SK-MEL-5 (cell line): Measurements from ENCODE around the gene GOLGA8B. TPM values are rescaled to one million over a fixed set of nuclear protein-coding genes. Genes with fewer than 3 reads are reported as not detected.
"Not testable (repeated sequence)": the region's sequence is repeated elsewhere in the genome, so short reads cannot be mapped to it uniquely, and the experiment has no call there.

ENCODE experiments used
- DNase-seq: peaks from one replicate; pipeline ENCODE4 v3.0.0-alpha.2; 2016; ENCODE audit warnings: low read depth, low spot score
- in situ Hi-C: cut with HindIII; loops from 2 replicates; pipeline ENCODE4 v1.10.0; 2016; ENCODE audit warnings: low sequenced_read_pairs, high pct_unique_total_duplicates, low pct_unique_long_range_greater_than_20kb
- polyA plus RNA-seq, 2 experiments: library from polyadenylated mRNA; depleted of rRNA; stranded (reverse); fragments of >200 nt; gene quantifications; 2 replicates each; pipeline ENCODE4 v1.2.3, GENCODE V29; 2015
- total RNA-seq: library from RNA; depleted of rRNA; stranded (reverse); fragments of >200 nt; shearing (Covaris generic); gene quantifications from 2 replicates; pipeline ENCODE4 v1.2.3, GENCODE V29; 2014; rRNA removed

Gene GOLGA8B
- total RNA-seq: 21.1 and 22.8 TPM in 2 replicates
- 11.5 and 17.2 TPM in 2 replicates for polyA plus RNA-seq (2015; cell fraction: cytosol; rRNA removed)
- 662 and 692 TPM in 2 replicates for polyA plus RNA-seq (2015; cell fraction: nucleus; rRNA removed)

- in situ Hi-C loops: no loop called here
- peak; percentile 55 for DNase-seq
Observed at GRCh38 chr15:34583399-34584329, at the start of gene GOLGA8B. TSS of gene GOLGA8B (minus strand) at chr15:34583651. CDS start at chr15:34535912, 47,739 bp downstream.

- DNase-seq, in situ Hi-C loops: not testable (repeated sequence)
Observed at GRCh38 chr15:34633165-34633564, 49.7 kb upstream of the GOLGA8B start.

- no peak for DNase-seq
- in situ Hi-C loops: no loop called here
Observed at GRCh38 chr15:34628577-34629152, 45.2 kb upstream of the GOLGA8B start.

- in situ Hi-C loops: no loop called here
- DNase-seq: no peak
Observed at GRCh38 chr15:34625007-34625406, 41.6 kb upstream of the GOLGA8B start.

GRCh38 chr15:34621675-34622074 is 38.2 kb upstream of the GOLGA8B start:
- in situ Hi-C loops: no loop called here
- peak; percentile 62 for DNase-seq

GRCh38 chr15:34620814-34621213 is 37.4 kb upstream of the GOLGA8B start:
- in situ Hi-C loops: no loop called here

GRCh38 chr15:34620142-34620541 is 36.7 kb upstream of the GOLGA8B start:
- no peak for DNase-seq
- in situ Hi-C loops: no loop called here

More at GRCh38 chr15:34620814-34621213, 37.4 kb upstream of the GOLGA8B start:
- DNase-seq: no peak

GRCh38 chr15:34619151-34619550 is 35.7 kb upstream of the GOLGA8B start:
- in situ Hi-C loops: no loop called here
- DNase-seq: no peak

GRCh38 chr15:34618073-34618472 is 34.6 kb upstream of the GOLGA8B start:
- in situ Hi-C loops: no loop called here
- no peak for DNase-seq

GRCh38 chr15:34616613-34617012 is 33.2 kb upstream of the GOLGA8B start:
- in situ Hi-C loops: no loop called here
- DNase-seq: peak; percentile 76

- in situ Hi-C loops: no loop called here
- DNase-seq: no peak
Observed at GRCh38 chr15:34613997-34614396, 30.5 kb upstream of the GOLGA8B start.

- in situ Hi-C loops: no loop called here
- no peak for DNase-seq
Observed at GRCh38 chr15:34613301-34613700, 29.9 kb upstream of the GOLGA8B start.

GRCh38 chr15:34610354-34610753 is 26.9 kb upstream of the GOLGA8B start:
- peak; percentile 51 for DNase-seq
- in situ Hi-C loops: no loop called here

- in situ Hi-C loops: no loop called here
- DNase-seq: no peak
Observed at GRCh38 chr15:34609102-34610057, 25.9 kb upstream of the GOLGA8B start.

- in situ Hi-C loops: no loop called here
- no peak for DNase-seq
Observed at GRCh38 chr15:34608517-34608916, 25.1 kb upstream of the GOLGA8B start.

GRCh38 chr15:34607832-34608231 is 24.4 kb upstream of the GOLGA8B start:
- no peak for DNase-seq
- in situ Hi-C loops: no loop called here

- in situ Hi-C loops: no loop called here
- DNase-seq: no peak
Observed at GRCh38 chr15:34606545-34606944, 23.1 kb upstream of the GOLGA8B start.

- no peak for DNase-seq
- in situ Hi-C loops: no loop called here
Observed at GRCh38 chr15:34606131-34606530, 22.7 kb upstream of the GOLGA8B start.
